OCI-LY7 (cell line): ENCODE measurements around the gene WNT4. TPM values are rescaled to one million over a fixed set of nuclear protein-coding genes. Genes with fewer than 3 reads are reported as not detected.

ENCODE experiments used
- BruUV-seq: library from RNA; stranded (reverse); fragments of 400-500 nt; replicated peaks from 2 replicates; lab custom pipeline; 2021; lab: Mats Ljungman, UMichigan
- CTCF ChIA-PET: fragments of 300-600 bp; sonication (Branson Sonifier 250); formaldehyde crosslinking; loops from one replicate; lab custom pipeline; 2022; ENCODE audit warnings: antibody characterized with exemption; ENCODE audit not compliant: unreplicated experiment; lab: Charles Lee
- POLR2A ChIA-PET: fragments of 300-600 bp; sonication (Branson Sonifier 250); formaldehyde crosslinking; loops from one replicate; lab custom pipeline; 2022; ENCODE audit warnings: antibody characterized with exemption; lab: Charles Lee
- DNase-seq: peaks from one replicate; pipeline ENCODE4 v3.0.0-alpha.2; 2015; ENCODE audit warnings: low spot score
- H2AFZ ChIP-seq: fragments of 200-600 bp; sonication (generic), shearing (Covaris generic); 2 replicates; pipeline ENCODE4 v1.6.1; 2014; ENCODE audit warnings: mild to moderate bottlenecking, antibody characterized with exemption, low read length, moderate library complexity
- H3K27ac ChIP-seq: fragments of 200-600 bp; sonication (generic); 2 replicates; pipeline ENCODE4 v1.5.1; 2014; ENCODE audit warnings: mixed run types, low read depth, mild to moderate bottlenecking, moderate library complexity, low read length, inconsistent platforms; ENCODE audit not compliant: poor library complexity, severe bottlenecking
- H3K36me3 ChIP-seq: fragments of 200-600 bp; sonication (generic); 2 replicates; pipeline ENCODE4 v1.6.1; 2014; ENCODE audit warnings: mild to moderate bottlenecking, antibody characterized with exemption, low read length, moderate library complexity, mixed read lengths; ENCODE audit not compliant: insufficient read depth
- H3K4me1 ChIP-seq: fragments of 200-600 bp; sonication (generic); 2 replicates; pipeline ENCODE4 v1.5.1; 2014; ENCODE audit warnings: mild to moderate bottlenecking, low read length; ENCODE audit not compliant: insufficient read depth, poor library complexity, severe bottlenecking
- H3K4me2 ChIP-seq: fragments of 200-600 bp; sonication (generic); 2 replicates; pipeline ENCODE4 v1.6.1; 2014; ENCODE audit warnings: mild to moderate bottlenecking, low read length
- H3K4me3 ChIP-seq: fragments of 200-600 bp; sonication (generic); 2 replicates; pipeline ENCODE4 v1.5.1; 2014; ENCODE audit warnings: mild to moderate bottlenecking, low read depth, low read length; ENCODE audit not compliant: poor library complexity, severe bottlenecking
- H3K79me2 ChIP-seq: fragments of 200-600 bp; sonication (generic); 2 replicates; pipeline ENCODE4 v1.6.1; 2016; ENCODE audit warnings: low read depth, mild to moderate bottlenecking, low read length, moderate library complexity, mixed read lengths; ENCODE audit not compliant: insufficient read depth
- H3K9me2 ChIP-seq: fragments of 200-600 bp; sonication (generic); 2 replicates; pipeline ENCODE4 v1.6.1; 2016; ENCODE audit warnings: mild to moderate bottlenecking, low read length, mixed read lengths; ENCODE audit not compliant: insufficient read depth
- H3K9me3 ChIP-seq: fragments of 200-600 bp; sonication (generic); 2 replicates; pipeline ENCODE4 v1.6.1; 2014; ENCODE audit warnings: mild to moderate bottlenecking, mixed run types, low read length, mixed read lengths
- H4K20me1 ChIP-seq: fragments of 200-600 bp; sonication (generic); 2 replicates; pipeline ENCODE4 v1.6.1; 2014; ENCODE audit warnings: mild to moderate bottlenecking, antibody characterized with exemption, low read length, moderate library complexity, mixed read lengths; ENCODE audit not compliant: insufficient read depth
- EZH2phosphoT487 ChIP-seq: fragments of 200-600 bp; sonication (generic); IDR thresholded peaks from 2 replicates; pipeline ENCODE4 v1.6.1; 2018; ENCODE audit warnings: low read depth, borderline replicate concordance, mild to moderate bottlenecking, mixed run types, antibody characterized with exemption, low read length, moderate library complexity, mixed read lengths
- intact Hi-C: fragments of 100-400 bp; cut with micrococcal nuclease; formaldehyde crosslinking; loops from one replicate; pipeline ENCODE4 v1.10.0; 2022; ENCODE audit not compliant: unreplicated experiment
- total RNA-seq, 2 experiments: library from RNA; depleted of rRNA in 1 of 2; stranded (reverse); fragments of >200 nt in 1 of 2; shearing (Covaris generic) in 1 of 2; gene quantifications; 2 replicates each; pipeline ENCODE4 v1.2.3, GENCODE V29; 2014 to 2022
- TF ChIP-seq, protein P1 (sequence below): fragments of 200-600 bp; sonication (generic); conservative IDR thresholded peaks from 2 replicates; pipeline ENCODE4 v1.5.1; 2014; ENCODE audit warnings: mild to moderate bottlenecking, antibody characterized with exemption, low read length, moderate library complexity, mixed read lengths

The WNT4 gene
- total RNA-seq, 2 experiments from 2014 or later: not detected

- no TSS peak for BruUV-seq
- no peak overlapping the region for H2AFZ ChIP-seq
- H3K36me3 ChIP-seq: peaks cover 87% of the 10 kb centered on the region
- intact Hi-C loops: no loop called here
- TF ChIP-seq, protein P1, sequence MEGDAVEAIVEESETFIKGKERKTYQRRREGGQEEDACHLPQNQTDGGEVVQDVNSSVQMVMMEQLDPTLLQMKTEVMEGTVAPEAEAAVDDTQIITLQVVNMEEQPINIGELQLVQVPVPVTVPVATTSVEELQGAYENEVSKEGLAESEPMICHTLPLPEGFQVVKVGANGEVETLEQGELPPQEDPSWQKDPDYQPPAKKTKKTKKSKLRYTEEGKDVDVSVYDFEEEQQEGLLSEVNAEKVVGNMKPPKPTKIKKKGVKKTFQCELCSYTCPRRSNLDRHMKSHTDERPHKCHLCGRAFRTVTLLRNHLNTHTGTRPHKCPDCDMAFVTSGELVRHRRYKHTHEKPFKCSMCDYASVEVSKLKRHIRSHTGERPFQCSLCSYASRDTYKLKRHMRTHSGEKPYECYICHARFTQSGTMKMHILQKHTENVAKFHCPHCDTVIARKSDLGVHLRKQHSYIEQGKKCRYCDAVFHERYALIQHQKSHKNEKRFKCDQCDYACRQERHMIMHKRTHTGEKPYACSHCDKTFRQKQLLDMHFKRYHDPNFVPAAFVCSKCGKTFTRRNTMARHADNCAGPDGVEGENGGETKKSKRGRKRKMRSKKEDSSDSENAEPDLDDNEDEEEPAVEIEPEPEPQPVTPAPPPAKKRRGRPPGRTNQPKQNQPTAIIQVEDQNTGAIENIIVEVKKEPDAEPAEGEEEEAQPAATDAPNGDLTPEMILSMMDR: no peak
- no peak for TF ChIP-seq EZH2phosphoT487
- peaks cover 19% of the 10 kb centered on the region for H3K4me1 ChIP-seq
- DNase-seq: no peak
- H3K79me2 ChIP-seq: peaks cover 76% of the 10 kb centered on the region
- H4K20me1 ChIP-seq: peaks cover 36% of the 10 kb centered on the region
- H3K4me2 ChIP-seq: no peak overlapping the region
- no peak overlapping the region for H3K4me3 ChIP-seq
- no peaks in the 10 kb centered on the region for H3K9me3 ChIP-seq
- H3K27ac ChIP-seq: no peak overlapping the region
- no peaks in the 10 kb centered on the region for H3K9me2 ChIP-seq
- ChIA-PET CTCF (no interaction called here), POLR2A (interaction anchor here (0.6 kb wide), 1 partner anchor 908 kb away, joined by 4 read pairs; no protein-coding TSS in a partner anchor)
Measured at GRCh38 chr1:22080191-22080590, 62.7 kb downstream of the WNT4 start.

DNA sequence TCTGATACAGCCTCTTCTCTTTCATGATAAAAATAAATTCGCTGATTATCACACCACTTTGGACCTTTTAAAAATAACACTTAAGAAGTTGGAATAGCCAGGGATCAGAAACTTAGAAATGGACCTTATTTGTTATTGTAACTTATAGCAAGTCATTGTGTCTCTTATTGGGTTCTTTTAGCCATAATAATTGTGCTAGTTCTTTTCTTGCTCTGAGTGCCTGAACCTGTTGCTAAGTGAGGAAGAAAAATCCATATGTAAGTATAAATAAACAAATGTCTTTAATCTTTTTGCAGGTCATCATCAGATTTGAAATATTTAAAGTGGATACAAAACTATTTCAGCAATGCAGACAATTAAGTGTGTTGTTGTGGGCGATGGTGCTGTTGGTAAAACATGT, 64.8 kb downstream of the WNT4 start:
- Histone ChIP-seq H2AFZ (no peak overlapping the region), H3K9me3 (no peaks in the 10 kb centered on the region), H4K20me1 (peaks cover 50% of the 10 kb centered on the region), H3K79me2 (peaks cover 80% of the 10 kb centered on the region), H3K4me2 (no peak overlapping the region), H3K4me3 (no peak overlapping the region), H3K27ac (no peak overlapping the region), H3K9me2 (no peaks in the 10 kb centered on the region), H3K36me3 (peaks cover 73% of the 10 kb centered on the region), H3K4me1 (peaks cover 37% of the 10 kb centered on the region)
- TF ChIP-seq EZH2phosphoT487: no peak
- TF ChIP-seq, protein P1: no peak
- CTCF ChIA-PET: no interaction called here
- POLR2A ChIA-PET: no interaction called here
- intact Hi-C loops: no loop called here
- BruUV-seq: no TSS peak
- DNase-seq: no peak

- no peaks in the 10 kb centered on the region for H3K9me3 ChIP-seq
- H3K36me3 ChIP-seq: peaks cover 73% of the 10 kb centered on the region
- peaks cover 37% of the 10 kb centered on the region for H3K4me1 ChIP-seq
- no peak for DNase-seq
- no peak overlapping the region for H3K27ac ChIP-seq
- intact Hi-C loops: no loop called here
- H2AFZ ChIP-seq: no peak overlapping the region
- peaks cover 84% of the 10 kb centered on the region for H3K79me2 ChIP-seq
- ChIA-PET POLR2A (no interaction called here), CTCF (no interaction called here)
- H4K20me1 ChIP-seq: peaks cover 53% of the 10 kb centered on the region
- no peaks in the 10 kb centered on the region for H3K9me2 ChIP-seq
- H3K4me2 ChIP-seq: no peak overlapping the region
- no peak for TF ChIP-seq EZH2phosphoT487
- TF ChIP-seq, protein P1: no peak
- no peak overlapping the region for H3K4me3 ChIP-seq
- BruUV-seq: no TSS peak
Measured at GRCh38 chr1:22077728-22078127, 65.2 kb downstream of the WNT4 start.
